PFSK-1 (cell line): ENCODE data around the gene PRDX5.

ENCODE experiments used
- FOXP2 ChIP-seq: optimal IDR thresholded peaks from 2 replicates; pipeline ENCODE3; 2011; ENCODE audit warnings: borderline replicate concordance, control low read depth, inconsistent platforms; ENCODE audit not compliant: insufficient read depth; ENCODE audit errors: extremely low read length, extremely low read depth
- POLR2AphosphoS5 ChIP-seq: IDR thresholded peaks from 2 replicates; pipeline ENCODE4 v1.6.1; 2012; ENCODE audit warnings: low read depth, mild to moderate bottlenecking, control low read depth, low read length, moderate library complexity
- SIN3A ChIP-seq: IDR thresholded peaks from 2 replicates; pipeline ENCODE4 v1.6.1; 2012; ENCODE audit warnings: mild to moderate bottlenecking, low read length, moderate library complexity, borderline replicate concordance; ENCODE audit not compliant: insufficient read depth
- TAF1 ChIP-seq: IDR thresholded peaks from 2 replicates; pipeline ENCODE4 v1.6.1; 2012; ENCODE audit warnings: low read length, control low read depth, borderline replicate concordance; ENCODE audit not compliant: insufficient read depth
- TF ChIP-seq, protein P1 (sequence below), 2 experiments: IDR thresholded peaks; 2 replicates each; pipeline versions ENCODE4 v1.6.1 to v1.8.0; 2011 to 2012; ENCODE audit warnings: low read depth in 2 of 2, low read length in 2 of 2, control low read depth in 1 of 2, inconsistent platforms in 1 of 2, mild to moderate bottlenecking in 1 of 2, moderate library complexity in 1 of 2; ENCODE audit not compliant: insufficient read depth in 1 of 2

The PRDX5 gene

DNA sequence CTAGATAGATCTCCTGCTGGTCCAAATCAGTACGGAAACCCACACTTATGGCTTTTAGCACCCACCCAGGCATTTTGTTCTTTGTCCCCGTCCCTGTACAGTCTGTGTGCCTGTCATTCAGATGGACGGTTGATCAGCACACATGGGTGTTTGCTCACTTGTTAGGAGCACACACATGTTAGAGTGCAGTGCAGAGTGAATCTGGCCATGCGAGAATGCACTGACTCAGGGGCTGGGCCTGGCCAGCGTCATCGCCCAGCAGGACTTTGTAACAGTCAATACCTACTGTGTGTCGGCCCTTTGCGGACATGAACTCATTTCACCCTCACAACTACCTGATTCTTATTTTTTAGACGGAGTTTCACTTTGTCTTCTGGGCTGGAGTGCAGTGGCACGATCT, 44.4 kb downstream of the PRDX5 start:
- TF ChIP-seq POLR2AphosphoS5: no peak
- TF ChIP-seq FOXP2: no peak
- TF ChIP-seq, protein P1, sequence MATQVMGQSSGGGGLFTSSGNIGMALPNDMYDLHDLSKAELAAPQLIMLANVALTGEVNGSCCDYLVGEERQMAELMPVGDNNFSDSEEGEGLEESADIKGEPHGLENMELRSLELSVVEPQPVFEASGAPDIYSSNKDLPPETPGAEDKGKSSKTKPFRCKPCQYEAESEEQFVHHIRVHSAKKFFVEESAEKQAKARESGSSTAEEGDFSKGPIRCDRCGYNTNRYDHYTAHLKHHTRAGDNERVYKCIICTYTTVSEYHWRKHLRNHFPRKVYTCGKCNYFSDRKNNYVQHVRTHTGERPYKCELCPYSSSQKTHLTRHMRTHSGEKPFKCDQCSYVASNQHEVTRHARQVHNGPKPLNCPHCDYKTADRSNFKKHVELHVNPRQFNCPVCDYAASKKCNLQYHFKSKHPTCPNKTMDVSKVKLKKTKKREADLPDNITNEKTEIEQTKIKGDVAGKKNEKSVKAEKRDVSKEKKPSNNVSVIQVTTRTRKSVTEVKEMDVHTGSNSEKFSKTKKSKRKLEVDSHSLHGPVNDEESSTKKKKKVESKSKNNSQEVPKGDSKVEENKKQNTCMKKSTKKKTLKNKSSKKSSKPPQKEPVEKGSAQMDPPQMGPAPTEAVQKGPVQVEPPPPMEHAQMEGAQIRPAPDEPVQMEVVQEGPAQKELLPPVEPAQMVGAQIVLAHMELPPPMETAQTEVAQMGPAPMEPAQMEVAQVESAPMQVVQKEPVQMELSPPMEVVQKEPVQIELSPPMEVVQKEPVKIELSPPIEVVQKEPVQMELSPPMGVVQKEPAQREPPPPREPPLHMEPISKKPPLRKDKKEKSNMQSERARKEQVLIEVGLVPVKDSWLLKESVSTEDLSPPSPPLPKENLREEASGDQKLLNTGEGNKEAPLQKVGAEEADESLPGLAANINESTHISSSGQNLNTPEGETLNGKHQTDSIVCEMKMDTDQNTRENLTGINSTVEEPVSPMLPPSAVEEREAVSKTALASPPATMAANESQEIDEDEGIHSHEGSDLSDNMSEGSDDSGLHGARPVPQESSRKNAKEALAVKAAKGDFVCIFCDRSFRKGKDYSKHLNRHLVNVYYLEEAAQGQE (IDR thresholded peaks at IDR 0.05; ENCODE audit: insufficient read depth in 1 of 2, low read depth in 2 of 2, low read length in 2 of 2): no peak
- no peak for TF ChIP-seq TAF1
- no peak for TF ChIP-seq SIN3A

DNA sequence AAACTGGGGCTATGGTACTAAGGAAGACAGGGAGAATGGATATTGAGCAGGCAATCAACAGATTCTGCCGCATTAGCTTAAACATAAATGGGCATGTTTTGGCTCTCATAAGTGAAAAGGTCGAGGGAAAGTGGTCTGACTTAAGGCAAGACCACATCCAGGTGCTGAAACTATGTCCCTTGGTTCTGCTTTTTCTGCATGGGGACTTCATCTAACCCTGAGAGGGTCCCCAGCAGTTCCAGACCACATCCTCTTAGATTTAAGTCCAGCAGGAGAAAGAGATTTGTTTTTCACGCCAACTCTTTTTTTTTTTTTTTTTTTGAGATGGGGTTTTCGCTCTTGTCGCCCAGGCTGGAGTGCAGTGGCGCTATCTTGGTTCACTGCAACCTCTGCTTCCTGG, 46.5 kb downstream of the PRDX5 start:
- no peak for TF ChIP-seq TAF1
- TF ChIP-seq, protein P1 (IDR thresholded peaks at IDR 0.05; ENCODE audit: insufficient read depth in 1 of 2, low read depth in 2 of 2, low read length in 2 of 2): no peak
- TF ChIP-seq FOXP2: no peak
- TF ChIP-seq SIN3A: no peak
- TF ChIP-seq POLR2AphosphoS5: no peak

DNA sequence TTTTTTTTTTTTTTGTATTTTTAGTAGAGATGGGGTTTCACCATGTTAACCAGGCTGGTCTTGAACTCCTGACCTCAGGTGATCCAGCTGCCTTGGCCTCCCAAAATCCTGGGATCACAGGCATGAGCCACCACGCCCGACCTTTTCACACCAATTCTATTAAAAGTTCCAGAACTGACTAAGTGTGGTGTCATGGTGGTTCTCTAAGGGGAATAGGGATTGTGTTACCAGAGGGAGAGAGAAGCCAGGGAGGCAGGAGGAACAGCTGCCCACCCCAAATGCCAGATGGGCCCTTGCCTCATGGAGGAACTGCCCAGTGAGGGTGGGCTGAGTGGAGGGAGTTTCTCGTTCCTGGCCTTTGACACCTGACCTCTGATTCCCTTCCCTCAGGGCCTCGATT, 47.0 kb downstream of the PRDX5 start:
- no peak for TF ChIP-seq TAF1
- no peak for TF ChIP-seq POLR2AphosphoS5
- TF ChIP-seq, protein P1 (IDR thresholded peaks at IDR 0.05; ENCODE audit: insufficient read depth in 1 of 2, low read depth in 2 of 2, low read length in 2 of 2): no peak
- no peak for TF ChIP-seq FOXP2
- TF ChIP-seq SIN3A: no peak

DNA sequence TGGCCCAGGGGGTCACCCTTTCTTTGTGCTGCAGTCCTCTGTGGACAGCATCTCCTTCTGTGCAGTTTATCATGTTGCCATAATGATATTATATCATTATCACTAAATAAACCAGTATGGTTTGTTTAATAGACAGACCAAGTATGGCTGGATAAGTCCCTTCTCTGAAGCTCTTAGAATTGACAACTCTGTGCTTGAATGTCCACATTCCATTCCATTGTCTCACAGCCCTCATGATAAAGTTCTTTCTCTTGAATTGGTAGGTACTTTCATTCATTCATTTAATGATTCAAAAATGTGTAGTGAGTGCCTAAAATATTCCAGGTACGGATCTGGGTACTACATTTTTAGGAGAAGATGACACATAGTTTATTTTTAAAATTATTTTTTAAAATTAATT, 48.8 kb downstream of the PRDX5 start:
- no peak for TF ChIP-seq POLR2AphosphoS5
- TF ChIP-seq, protein P1 (IDR thresholded peaks at IDR 0.05; ENCODE audit: insufficient read depth in 1 of 2, low read depth in 2 of 2, low read length in 2 of 2): no peak
- TF ChIP-seq TAF1: no peak
- TF ChIP-seq SIN3A: no peak
- no peak for TF ChIP-seq FOXP2
